KMS-11 (cell line): ENCODE data around the gene PKN1.

Source experiments
- H2AFZ ChIP-seq: fragments of 200-600 bp; sonication (generic); 2 replicates; pipeline ENCODE4 v1.6.1; 2016; ENCODE audit warnings: antibody characterized with exemption, mixed run types, low read depth
- H3K27ac ChIP-seq: fragments of 200-600 bp; sonication (generic); 2 replicates; pipeline ENCODE4 v1.6.1; 2016; ENCODE audit warnings: mild to moderate bottlenecking, mixed run types
- H3K27me3 ChIP-seq: fragments of 200-600 bp; sonication (generic); 2 replicates; pipeline ENCODE4 v1.6.1; 2017; ENCODE audit warnings: mild to moderate bottlenecking, low read depth, mixed run types, moderate library complexity; ENCODE audit not compliant: insufficient read depth
- H3K36me3 ChIP-seq: fragments of 200-600 bp; sonication (generic); 2 replicates; pipeline ENCODE4 v1.6.1; 2017; ENCODE audit warnings: mild to moderate bottlenecking, mixed run types; ENCODE audit not compliant: insufficient read depth
- H3K4me1 ChIP-seq: fragments of 200-600 bp; sonication (generic); 2 replicates; pipeline ENCODE4 v1.6.1; 2016; ENCODE audit warnings: mild to moderate bottlenecking, low read depth, mixed run types; ENCODE audit not compliant: poor library complexity, severe bottlenecking
- H3K4me2 ChIP-seq: fragments of 200-600 bp; sonication (generic); 2 replicates; pipeline ENCODE4 v1.7.0; 2016; ENCODE audit warnings: mild to moderate bottlenecking, mixed run types
- H3K4me3 ChIP-seq: fragments of 200-600 bp; sonication (generic); IDR thresholded peaks from 2 replicates; pipeline ENCODE4 v1.6.1; 2017; ENCODE audit warnings: low read depth, low read length, mixed read lengths; ENCODE audit not compliant: insufficient read depth
- H3K79me2 ChIP-seq: fragments of 200-600 bp; sonication (generic); 2 replicates; pipeline ENCODE4 v1.6.1; 2016; ENCODE audit warnings: low read depth, mixed run types; ENCODE audit not compliant: insufficient read depth
- H3K9ac ChIP-seq: fragments of 200-600 bp; sonication (generic); 2 replicates; pipeline ENCODE4 v1.6.1; 2016; ENCODE audit warnings: mild to moderate bottlenecking, mixed run types
- H4K20me1 ChIP-seq: fragments of 200-600 bp; sonication (generic); 2 replicates; pipeline ENCODE4 v1.6.1; 2016; ENCODE audit warnings: mild to moderate bottlenecking, mixed run types; ENCODE audit not compliant: insufficient read depth
- CTCF ChIP-seq: fragments of 200-600 bp; sonication (generic); conservative IDR thresholded peaks from 2 replicates; pipeline ENCODE4 v1.6.1; 2017; ENCODE audit warnings: low read depth, mild to moderate bottlenecking, antibody characterized with exemption, low read length, moderate library complexity, mixed read lengths

PKN1 gene

GRCh38 chr19:14477418-14478112 is 44.5 kb downstream of the PKN1 start:
- no peaks in the 10 kb centered on the region for H4K20me1 ChIP-seq
- H3K9ac ChIP-seq: no peak overlapping the region
- H3K79me2 ChIP-seq: no peaks in the 10 kb centered on the region
- no peak for TF ChIP-seq CTCF
- H3K4me2 ChIP-seq: no peak overlapping the region
- no peaks in the 10 kb centered on the region for H3K27me3 ChIP-seq
- H3K27ac ChIP-seq: no peak overlapping the region
- no peak overlapping the region for H2AFZ ChIP-seq
- no peaks in the 10 kb centered on the region for H3K36me3 ChIP-seq
- no peak overlapping the region for H3K4me3 ChIP-seq
- H3K4me1 ChIP-seq: no peaks in the 10 kb centered on the region

DNA sequence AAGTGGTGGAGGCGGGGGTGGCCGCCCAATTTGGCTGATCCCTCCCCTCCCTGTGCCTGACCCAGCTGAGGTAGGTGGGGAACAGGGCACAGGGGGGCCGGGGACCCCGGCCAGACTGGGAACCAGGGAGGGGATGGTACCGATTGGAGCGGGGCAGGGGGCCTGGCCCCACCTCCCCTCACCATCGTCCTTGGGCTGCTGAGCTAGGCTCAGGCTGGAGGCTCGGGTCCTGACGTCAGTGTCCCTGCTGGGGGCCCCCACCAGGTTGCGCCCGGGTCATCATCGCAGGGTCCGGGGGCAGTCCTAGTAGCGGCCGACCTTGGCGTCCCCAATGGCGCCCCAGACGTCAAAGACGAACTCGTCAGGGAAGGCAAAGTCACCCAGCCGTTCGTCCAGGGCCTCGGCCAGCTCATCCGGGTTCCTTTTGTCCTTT is 45.0 kb downstream of the PKN1 start:
- Histone ChIP-seq H3K27me3 (no peaks in the 10 kb centered on the region), H3K4me1 (no peaks in the 10 kb centered on the region), H2AFZ (no peak overlapping the region), H3K36me3 (no peaks in the 10 kb centered on the region), H3K4me3 (no peak overlapping the region), H3K9ac (no peak overlapping the region), H3K27ac (no peak overlapping the region), H4K20me1 (no peaks in the 10 kb centered on the region), H3K4me2 (no peak overlapping the region), H3K79me2 (no peaks in the 10 kb centered on the region)
- no peak for TF ChIP-seq CTCF

DNA sequence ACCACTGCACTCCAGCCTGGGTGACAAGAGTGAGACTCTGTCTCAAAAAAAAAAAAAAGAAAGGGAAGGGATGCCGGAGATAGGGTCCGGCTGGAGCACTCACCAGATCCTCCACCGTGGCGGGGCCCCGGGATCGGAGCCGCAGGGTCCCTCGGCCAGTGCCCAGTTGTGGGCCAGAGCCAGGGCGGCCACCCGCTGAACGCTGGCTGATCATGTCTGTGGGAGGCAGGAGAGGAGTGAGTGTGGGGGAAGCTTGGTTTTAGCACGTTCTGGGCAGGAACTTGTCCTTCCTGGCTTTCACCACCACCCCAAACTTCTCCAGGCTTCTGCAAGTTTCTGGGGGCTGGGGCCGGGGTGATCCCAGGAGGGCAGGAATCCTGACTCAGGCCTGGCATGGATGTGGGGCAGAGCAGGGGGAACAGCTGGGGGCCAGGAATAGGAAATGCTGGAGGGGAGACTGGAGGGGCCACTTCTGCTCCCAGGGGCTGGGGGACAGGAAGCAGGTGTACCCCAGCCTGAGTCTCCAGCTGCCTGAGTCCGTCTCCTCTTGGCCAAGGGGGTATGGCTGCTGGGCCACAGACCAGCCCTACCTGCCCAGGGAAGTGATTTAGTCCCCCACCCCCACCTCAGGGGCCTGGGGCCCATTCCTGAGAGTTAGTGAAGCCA is 46.3 kb downstream of the PKN1 start:
- no peaks in the 10 kb centered on the region for H3K4me1 ChIP-seq
- no peaks in the 10 kb centered on the region for H3K36me3 ChIP-seq
- H3K4me3 ChIP-seq: no peak overlapping the region
- H3K4me2 ChIP-seq: no peak overlapping the region
- no peak for TF ChIP-seq CTCF
- H2AFZ ChIP-seq: no peak overlapping the region
- H3K27ac ChIP-seq: no peak overlapping the region
- H3K79me2 ChIP-seq: no peaks in the 10 kb centered on the region
- H4K20me1 ChIP-seq: no peaks in the 10 kb centered on the region
- no peak overlapping the region for H3K9ac ChIP-seq
- no peaks in the 10 kb centered on the region for H3K27me3 ChIP-seq

GRCh38 chr19:14479975-14480699 is 47.0 kb downstream of the PKN1 start:
- H3K4me2 ChIP-seq: no peak overlapping the region

More at GRCh38 chr19:14479975-14480699, 47.0 kb downstream of the PKN1 start:
- Histone ChIP-seq H4K20me1 (no peaks in the 10 kb centered on the region), H3K27me3 (no peaks in the 10 kb centered on the region), H3K27ac (no peak overlapping the region), H3K4me3 (no peak overlapping the region), H3K4me1 (no peaks in the 10 kb centered on the region), H2AFZ (no peak overlapping the region), H3K9ac (no peak overlapping the region), H3K79me2 (no peaks in the 10 kb centered on the region), H3K36me3 (no peaks in the 10 kb centered on the region)
- TF ChIP-seq CTCF: peak; percentile 68
